Kidney (tissue), 14 donors: ENCODE data around the gene PRR35. TPM values are rescaled to one million over a fixed set of nuclear protein-coding genes. Genes with fewer than 3 reads are reported as not detected.

Source experiments
- DNase-seq, 5 donors: peaks; one replicate each; pipeline ENCODE4 v3.0.0-alpha.2; 2013 to 2020
- FAIRE-seq: peaks from 2 replicates; lab custom pipeline; 2012; peaks lifted over from hg19 to GRCh38; lab: Jason Lieb, UNC
- H3K27ac ChIP-seq, 2 donors: one replicate each; pipeline ENCODE4 v1.7.0; 2013; ENCODE audit warnings: low read depth in 2 of 2, low read length in 2 of 2, inconsistent platforms in 1 of 2
- H3K27me3 ChIP-seq: one replicate; pipeline ENCODE4 v1.7.1; 2013; ENCODE audit warnings: low read length, inconsistent platforms; ENCODE audit not compliant: control insufficient read depth, insufficient read depth
- H3K36me3 ChIP-seq, 3 donors: one replicate each; pipeline versions ENCODE4 v1.7.0 to v1.7.1; 2013; ENCODE audit warnings: low read length in 3 of 3, control low read depth in 1 of 3, inconsistent platforms in 1 of 3; ENCODE audit not compliant: insufficient read depth in 3 of 3, control insufficient read depth in 2 of 3
- H3K4me1 ChIP-seq, 3 donors: one replicate each; pipeline versions ENCODE4 v1.7.0 to v1.7.1; 2013; ENCODE audit warnings: low read length in 3 of 3, inconsistent platforms in 1 of 3, low read depth in 1 of 3; ENCODE audit not compliant: control insufficient read depth in 2 of 3, insufficient read depth in 2 of 3
- H3K4me3 ChIP-seq, 3 donors: one replicate each; pipeline versions ENCODE4 v1.7.0 to v1.8.1; 2013; ENCODE audit warnings: low read length in 3 of 3, control low read depth in 1 of 3, inconsistent platforms in 1 of 3
- H3K9ac ChIP-seq, 3 donors: one replicate each; pipeline versions ENCODE4 v1.7.0 to v1.7.1; 2013; ENCODE audit warnings: low read length in 3 of 3, control low read depth in 1 of 3, inconsistent platforms in 1 of 3
- H3K9me3 ChIP-seq, 3 donors: one replicate each; pipeline versions ENCODE4 v1.7.0 to v1.7.1; 2013; ENCODE audit warnings: low read length in 3 of 3, control low read depth in 1 of 3, inconsistent platforms in 1 of 3; ENCODE audit not compliant: control insufficient read depth in 2 of 3, insufficient read depth in 1 of 3
- CTCF ChIP-seq: IDR thresholded peaks from 3 replicates; pipeline ENCODE4 v1.5.1; 2012; ENCODE audit warnings: mild to moderate bottlenecking, moderate library complexity, borderline replicate concordance; ENCODE audit not compliant: insufficient read depth; ENCODE audit errors: extremely low read depth
- intact Hi-C: fragments of 100-400 bp; cut with DNase I; formaldehyde crosslinking; loops from one replicate; pipeline ENCODE4 v1.11.1; 2022
- polyA plus RNA-seq: library from polyadenylated mRNA; stranded (reverse); fragments of 350-450 nt; fragmentation: Illumina TruSeq; extraction: RNeasy Lipid Tissue Mini Kit (QIAGEN cat#74804); gene quantifications from one replicate; pipeline ENCODE4 v1.2.3, GENCODE V29; 2014; ENCODE audit warnings: low read depth, low replicate concordance; ENCODE audit not compliant: insufficient read depth
- total RNA-seq: library from RNA; stranded (reverse); fragmentation: NEBNext Ultra II Directional; extraction: Animal tissue kit (Norgen Biotek cat#: 25700); gene quantifications from one replicate; pipeline ENCODE4 v1.2.1, GENCODE V29; 2021
- donor health status: control.
- donor health status: control.
- donor health status: control.
- donor health status: control.
- donor health status: control.
- donor health status: DM: yes; HTN: yes; CAD: no.
- donor health status: Normal renal cell carcinoma (clear cell type).

Gene PRR35
- total and polyA plus RNA-seq, 2 donors from 2014 or later: 1.8 to 24.4 TPM

DNA sequence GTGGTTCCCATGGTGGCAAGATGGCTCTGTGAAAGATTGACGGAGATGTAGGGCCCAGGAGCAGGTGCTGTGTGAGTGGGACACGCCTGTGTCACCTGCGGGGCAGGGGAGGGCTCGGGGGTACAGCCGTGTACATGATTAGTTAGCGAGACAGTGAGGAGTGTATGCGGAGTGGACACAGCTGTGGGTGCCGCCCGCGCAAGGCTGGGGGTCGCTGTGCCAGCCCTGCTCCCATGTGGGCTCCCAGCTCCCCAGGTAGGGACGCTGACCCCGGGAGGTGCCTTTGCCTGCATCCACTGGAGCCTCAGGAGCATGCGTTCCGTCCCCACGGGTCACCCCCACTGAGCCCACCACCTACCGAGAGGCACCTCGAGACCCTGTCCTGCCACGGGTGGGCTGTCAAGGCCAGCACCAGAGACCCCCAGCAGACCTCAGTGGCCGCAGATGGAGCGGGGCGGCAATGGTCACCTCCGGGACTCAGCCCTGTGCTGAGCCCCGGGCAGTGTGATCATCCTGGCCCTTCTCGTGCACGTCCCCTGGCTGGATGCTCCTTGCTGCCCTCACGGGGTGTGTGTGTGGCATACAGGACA, 25.2 kb upstream of the PRR35 start:
- intact Hi-C loops: no loop called here
- peaks cover 0 to 9% (median 0%) of the 10 kb centered on the region in 3 donors for H3K4me1 ChIP-seq
- H3K27me3 ChIP-seq: no peaks in the 10 kb centered on the region
- DNase-seq (no peak), FAIRE-seq (no peak)
- no peak overlapping the region for H3K9ac ChIP-seq
- no peak for TF ChIP-seq CTCF
- H3K4me3 ChIP-seq: peak overlapping the region in 1 of 3 donors; percentile 43
- H3K9me3 ChIP-seq: no peaks in the 10 kb centered on the region
- H3K36me3 ChIP-seq: no peaks in the 10 kb centered on the region
- H3K27ac ChIP-seq: no peak overlapping the region

- Histone ChIP-seq H3K9me3 (no peaks in the 10 kb centered on the region), H3K4me1 (peaks cover 0 to 4% (median 0%) of the 10 kb centered on the region in 3 donors), H3K4me3 (no peak overlapping the region), H3K27ac (no peak overlapping the region), H3K36me3 (no peaks in the 10 kb centered on the region), H3K9ac (no peak overlapping the region), H3K27me3 (no peaks in the 10 kb centered on the region)
- TF ChIP-seq CTCF: no peak
- FAIRE-seq: no peak
- intact Hi-C loops: no loop called here
- no peak for DNase-seq
These were observed 24.5 kb upstream of the PRR35 start for GRCh38 chr16:535446-536405.

GRCh38 chr16:536746-537145, 23.4 kb upstream of the PRR35 start:
- Histone ChIP-seq H3K4me1 (peaks cover 0 to 4% (median 0%) of the 10 kb centered on the region in 3 donors), H3K9ac (no peak overlapping the region), H3K36me3 (no peaks in the 10 kb centered on the region), H3K27ac (no peak overlapping the region), H3K4me3 (no peak overlapping the region), H3K9me3 (no peaks in the 10 kb centered on the region), H3K27me3 (no peaks in the 10 kb centered on the region)
- intact Hi-C loops: no loop called here
- no peak for DNase-seq
- no peak for TF ChIP-seq CTCF
- no peak for FAIRE-seq
